Keratinocyte (primary cell): ENCODE measurements around the gene MGMT. TPM values are rescaled to one million over a fixed set of nuclear protein-coding genes. Genes with fewer than 3 reads are reported as not detected.

Experiments used
- DNase-seq: peaks from one replicate; pipeline ENCODE4 v3.0.0-alpha.2; 2011; ENCODE audit warnings: low read depth, missing footprints, low spot score
- FAIRE-seq: peaks from 2 replicates; lab custom pipeline; 2011; peaks lifted over from hg19 to GRCh38; lab: Jason Lieb, UNC
- H2AFZ ChIP-seq: 2 replicates; pipeline ENCODE4 v1.6.0; 2012; ENCODE audit warnings: low read length, control low read depth, inconsistent platforms; ENCODE audit not compliant: control insufficient read depth
- H3K27ac ChIP-seq: 2 replicates; pipeline ENCODE4 v1.5.1; 2011; ENCODE audit warnings: low read length; ENCODE audit not compliant: control insufficient read depth, insufficient read depth
- H3K27me3 ChIP-seq: 3 replicates; pipeline ENCODE4 v1.6.0; 2011; ENCODE audit warnings: low read length; ENCODE audit not compliant: control insufficient read depth, insufficient read depth; ENCODE audit errors: extremely low read depth
- H3K36me3 ChIP-seq, 2 experiments: 2 replicates in 1 of 2; 3 replicates in 1 of 2; pipeline ENCODE4 v1.5.1; 2011; ENCODE audit warnings: low read length in 2 of 2, mild to moderate bottlenecking in 1 of 2; ENCODE audit not compliant: control insufficient read depth in 2 of 2, insufficient read depth in 2 of 2; ENCODE audit errors: extremely low read depth in 1 of 2
- H3K4me1 ChIP-seq: 3 replicates; pipeline ENCODE4 v1.5.1; 2011; ENCODE audit warnings: low read length; ENCODE audit not compliant: control insufficient read depth, insufficient read depth; ENCODE audit errors: extremely low read depth
- H3K4me2 ChIP-seq: 3 replicates; pipeline ENCODE4 v1.6.0; 2011; ENCODE audit warnings: low read depth, low read length; ENCODE audit not compliant: control insufficient read depth, insufficient read depth; ENCODE audit errors: extremely low read depth
- H3K4me3 ChIP-seq, 3 experiments: fragments of 200-600 bp in 1 of 3; sonication (generic) in 1 of 3; 2 replicates in 2 of 3; 3 replicates in 1 of 3; pipeline ENCODE4 v1.5.1; 2011 to 2016; ENCODE audit warnings: low read length in 3 of 3, mild to moderate bottlenecking in 3 of 3, control low read depth in 2 of 3, inconsistent platforms in 1 of 3, low read depth in 1 of 3, mixed read lengths in 1 of 3, mixed run types in 1 of 3, moderate library complexity in 1 of 3; ENCODE audit not compliant: control insufficient read depth in 2 of 3, insufficient read depth in 2 of 3; ENCODE audit errors: extremely low read depth in 1 of 3
- H3K79me2 ChIP-seq: 2 replicates; pipeline ENCODE4 v1.6.0; 2012; ENCODE audit warnings: low read length; ENCODE audit not compliant: control insufficient read depth, insufficient read depth
- H3K9ac ChIP-seq: 3 replicates; pipeline ENCODE4 v1.6.0; 2011; ENCODE audit warnings: low read length; ENCODE audit not compliant: control insufficient read depth, insufficient read depth; ENCODE audit errors: extremely low read depth
- H3K9me1 ChIP-seq: 3 replicates; pipeline ENCODE4 v1.6.0; 2011; ENCODE audit warnings: low read length; ENCODE audit not compliant: control insufficient read depth, insufficient read depth; ENCODE audit errors: extremely low read depth
- H3K9me3 ChIP-seq: 2 replicates; pipeline ENCODE4 v1.5.1; 2012; ENCODE audit warnings: low read depth, low read length; ENCODE audit not compliant: control insufficient read depth
- H4K20me1 ChIP-seq: 3 replicates; pipeline ENCODE4 v1.6.0; 2011; ENCODE audit warnings: low read length; ENCODE audit not compliant: control insufficient read depth, insufficient read depth; ENCODE audit errors: extremely low read depth
- CTCF ChIP-seq, 3 experiments: IDR thresholded peaks in 1 of 3; conservative IDR thresholded peaks in 1 of 3; optimal IDR thresholded peaks in 1 of 3; 2 replicates in 2 of 3; 3 replicates in 1 of 3; pipeline versions ENCODE3 to v1.5.1; 2011; ENCODE audit warnings: low read length in 3 of 3, mild to moderate bottlenecking in 3 of 3, moderate library complexity in 2 of 3, control low read depth in 1 of 3, inconsistent platforms in 1 of 3; ENCODE audit not compliant: insufficient read depth in 2 of 3; ENCODE audit errors: extremely low read depth in 1 of 3
- EZH2 ChIP-seq: IDR thresholded peaks from one replicate; pipeline ENCODE4 v1.6.1; 2012; ENCODE audit warnings: inconsistent platforms, mild to moderate bottlenecking, low read length, moderate library complexity
- dilution Hi-C: fragments of 300-500 bp; cut with MboI; formaldehyde crosslinking; loops from one replicate; pipeline ENCODE4 v1.7.0; 2020; ENCODE audit warnings: low sequenced_read_pairs; ENCODE audit not compliant: extremely low pct_ligation_motif_present
- polyA plus RNA-seq, 5 experiments: library from polyadenylated mRNA; depleted of rRNA in 3 of 5; stranded (reverse) in 3 of 5; stranded (forward) in 1 of 5; unstranded in 1 of 5; fragments of >200 nt; gene quantifications; 1 replicate in 1 of 5; 2 replicates in 3 of 5; 3 replicates in 1 of 5; pipeline versions ENCODE4 v1.2.1 to v1.2.3, GENCODE V29; 2011 to 2012; ENCODE audit warnings: missing spikeins in 2 of 5, low read depth in 1 of 5, low replicate concordance in 1 of 5

Gene MGMT
- polyA plus RNA-seq, 1 donor (not counting 4 experiments of a cell fraction or from before 2014, with no cell fraction given): 15.2 TPM

DNA sequence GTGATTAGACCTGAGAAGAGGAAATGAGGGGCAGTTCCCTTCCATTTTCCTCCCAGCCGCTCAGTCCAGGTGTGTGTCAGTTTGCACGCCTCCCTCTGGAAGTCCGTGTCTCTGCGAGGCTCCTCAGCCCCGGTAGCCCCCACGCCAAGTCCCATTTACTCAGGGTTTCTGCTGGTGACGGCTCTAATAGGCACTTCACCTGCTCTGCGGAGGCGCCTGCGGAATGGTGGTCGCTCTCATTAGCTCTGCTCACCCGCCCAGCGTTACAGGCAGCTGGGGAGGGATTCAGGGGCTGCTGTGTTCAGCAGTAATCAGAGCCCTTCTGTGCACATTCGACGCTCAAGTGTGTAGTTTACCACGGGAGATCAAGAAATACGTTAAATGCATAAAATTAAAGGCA, 179.9 kb downstream of the MGMT start:
- no peaks in the 10 kb centered on the region for H3K9me3 ChIP-seq
- H3K36me3 ChIP-seq: no peaks in the 10 kb centered on the region
- DNase-seq: no peak
- no peak for TF ChIP-seq EZH2
- TF ChIP-seq CTCF (optimal IDR thresholded peaks at IDR 0.05 in 1 of 3, IDR thresholded peaks at IDR 0.05 in 1 of 3, conservative IDR thresholded peaks at IDR 0.05 in 1 of 3; ENCODE audit: extremely low read depth in 1 of 3, insufficient read depth in 2 of 3, low read length in 3 of 3): no peak
- H2AFZ ChIP-seq: no peak overlapping the region
- dilution Hi-C loops: no loop called here
- no peak for FAIRE-seq
- H3K79me2 ChIP-seq: no peaks in the 10 kb centered on the region
- no peak overlapping the region for H3K27ac ChIP-seq
- no peaks in the 10 kb centered on the region for H3K9me1 ChIP-seq
- H3K27me3 ChIP-seq: no peaks in the 10 kb centered on the region
- H3K4me3 ChIP-seq: no peak overlapping the region
- H4K20me1 ChIP-seq: no peaks in the 10 kb centered on the region
- no peak overlapping the region for H3K4me2 ChIP-seq
- no peak overlapping the region for H3K9ac ChIP-seq
- no peaks in the 10 kb centered on the region for H3K4me1 ChIP-seq

- Histone ChIP-seq H3K9me3 (no peaks in the 10 kb centered on the region), H2AFZ (no peak overlapping the region), H3K4me1 (no peaks in the 10 kb centered on the region), H3K9ac (no peak overlapping the region), H3K79me2 (no peaks in the 10 kb centered on the region), H3K27me3 (no peaks in the 10 kb centered on the region), H4K20me1 (no peaks in the 10 kb centered on the region), H3K4me3 (no peak overlapping the region), H3K4me2 (no peak overlapping the region), H3K9me1 (no peaks in the 10 kb centered on the region), H3K27ac (no peak overlapping the region), H3K36me3 (no peaks in the 10 kb centered on the region)
- FAIRE-seq (no peak), DNase-seq (no peak)
- dilution Hi-C loops: no loop called here
- TF ChIP-seq CTCF (optimal IDR thresholded peaks at IDR 0.05 in 1 of 3, IDR thresholded peaks at IDR 0.05 in 1 of 3, conservative IDR thresholded peaks at IDR 0.05 in 1 of 3; ENCODE audit: extremely low read depth in 1 of 3, insufficient read depth in 2 of 3, low read length in 3 of 3) (no peak), EZH2 (no peak)
These were observed 180.5 kb downstream of the MGMT start for GRCh38 chr10:129647590-129647989.
